ENCODE data around the gene NEGR1.
"Not testable (repeated sequence)": the region's sequence is repeated elsewhere in the genome, so short reads cannot be mapped to it uniquely, and the experiment has no call there.

Gene NEGR1

DNA sequence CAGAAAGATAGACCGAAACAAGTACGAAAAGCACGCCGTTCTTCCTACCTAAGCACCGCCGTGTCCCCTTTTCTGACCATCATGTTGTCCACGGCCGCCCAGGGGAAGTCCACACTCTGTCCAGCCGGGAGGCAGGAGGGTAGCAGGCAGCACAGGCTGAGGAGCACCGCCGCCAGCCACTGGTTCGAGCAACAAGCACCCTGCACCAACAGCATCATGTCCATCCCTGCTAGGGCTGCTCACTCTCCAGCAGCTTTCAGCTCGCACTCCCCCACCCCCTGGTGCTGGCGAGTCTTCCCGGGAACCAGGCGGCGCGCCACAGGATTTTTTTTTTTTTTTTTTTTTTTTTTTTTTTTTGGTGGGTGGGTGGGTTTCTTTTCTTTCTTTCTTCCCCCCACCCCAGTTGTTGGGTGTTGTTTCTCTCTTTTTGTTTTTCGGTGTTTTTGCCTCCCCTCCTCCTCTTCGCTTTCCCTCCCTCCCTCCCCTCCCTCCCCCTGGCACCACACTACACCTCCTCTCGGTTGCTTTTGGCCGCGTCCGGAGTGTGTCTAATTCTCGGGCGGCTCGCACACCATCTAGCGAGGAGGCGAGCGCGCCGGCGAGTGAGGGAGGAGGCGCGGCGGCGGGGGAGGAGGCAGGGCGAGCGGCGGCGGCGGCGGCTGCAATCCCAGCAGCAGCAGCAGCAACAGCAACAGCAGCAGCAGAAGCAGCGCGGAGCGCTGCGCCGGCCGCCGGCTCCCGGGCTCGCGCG, at the start of gene NEGR1:
TSS of gene NEGR1 (minus strand) at position 269 of the 751 bp plus-strand sequence.
- FAIRE-seq: no peak

DNA sequence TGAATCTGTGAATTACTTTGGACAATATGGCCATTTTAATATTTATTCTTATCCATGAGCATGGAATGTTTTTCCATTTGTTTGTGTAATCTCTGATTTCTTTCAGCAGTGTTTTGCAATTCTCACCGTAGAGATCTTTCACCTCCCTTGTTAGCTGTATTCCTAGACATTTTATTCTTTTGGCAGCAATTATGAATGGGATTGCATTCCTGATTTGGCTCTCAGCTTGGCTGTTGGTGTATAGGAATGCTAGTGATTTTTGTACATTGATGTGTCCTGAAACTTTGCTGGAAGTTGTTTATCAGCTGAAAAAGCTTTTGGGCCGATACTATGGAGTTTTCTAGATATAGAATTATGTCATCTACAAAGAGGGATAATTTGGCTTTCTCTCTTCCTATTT, 44.2 kb upstream of the NEGR1 start:
- no peak for FAIRE-seq

DNA sequence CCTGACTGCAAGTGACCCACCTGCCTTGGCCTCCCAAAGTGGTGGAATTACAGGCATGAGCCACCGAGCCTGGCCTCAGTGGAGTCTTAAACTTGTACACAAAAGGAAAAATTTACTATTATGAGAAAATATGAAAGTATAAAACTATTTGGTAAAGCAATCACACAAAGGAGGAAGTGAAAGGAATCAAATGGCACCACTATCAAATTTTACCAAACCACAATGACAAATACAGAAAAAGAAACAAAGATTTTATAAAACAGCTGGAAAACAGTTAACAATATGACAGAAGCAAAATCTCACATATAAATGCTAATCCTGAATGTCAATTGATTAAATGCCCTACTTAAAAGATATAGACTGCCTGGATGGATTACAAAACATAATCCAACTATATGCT, 42.1 kb upstream of the NEGR1 start:
- no peak for FAIRE-seq

DNA sequence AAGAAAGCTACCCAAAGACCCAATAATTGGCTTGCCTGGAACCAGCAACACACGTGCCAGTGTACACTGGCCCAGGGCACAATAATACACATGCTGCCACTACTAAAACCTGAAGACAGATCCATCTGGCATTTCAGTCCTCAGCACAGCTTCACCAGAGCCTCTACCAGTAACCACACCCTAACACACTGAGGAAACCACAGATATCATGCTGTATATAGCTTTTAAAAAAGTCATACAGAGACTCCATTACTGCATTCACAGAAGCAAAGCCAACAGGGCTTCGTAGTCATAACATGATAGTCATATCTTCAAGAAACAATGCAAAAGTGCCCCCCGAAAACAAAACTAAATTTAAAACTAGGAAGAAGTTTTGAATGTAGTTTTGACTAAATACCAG, 40.6 kb upstream of the NEGR1 start:
- FAIRE-seq: no peak

DNA sequence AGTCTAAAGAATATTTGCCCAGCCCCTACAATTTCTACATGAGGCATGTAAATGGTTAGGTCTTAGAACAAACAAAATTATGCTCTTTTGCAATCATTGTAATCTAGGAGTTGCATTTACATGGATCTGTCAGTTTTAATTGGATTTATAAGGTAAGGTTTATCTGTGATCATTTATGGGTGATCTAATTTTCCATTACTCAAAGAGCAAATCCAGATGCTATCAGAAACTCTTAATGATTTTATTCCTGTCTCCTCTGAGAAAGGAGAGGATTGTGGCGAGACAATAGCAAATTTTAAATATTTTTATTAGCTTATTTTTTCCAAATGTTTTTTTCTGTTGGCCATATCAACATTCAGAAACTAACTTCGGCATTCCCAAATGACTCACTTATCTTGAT, 14.2 kb upstream of the NEGR1 start:
- no peak for FAIRE-seq

DNA sequence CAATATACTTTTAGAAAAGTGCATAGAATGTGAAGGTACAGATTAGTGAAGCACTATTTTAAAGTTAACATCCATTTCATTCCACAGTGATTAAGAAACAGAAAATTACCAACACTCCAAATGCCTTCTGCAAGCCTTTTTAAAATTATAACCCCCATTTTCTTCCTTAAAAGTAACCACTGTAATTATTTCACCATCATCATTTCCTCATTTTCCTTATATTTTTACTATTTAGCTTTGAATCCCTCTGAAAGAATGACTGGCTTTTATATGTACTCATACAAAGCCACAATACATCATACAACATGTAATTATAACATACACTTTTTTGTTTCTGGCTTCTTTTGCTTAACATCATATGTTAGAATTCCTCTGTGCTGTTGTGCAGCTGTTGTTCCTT, 6.5 kb upstream of the NEGR1 start:
- FAIRE-seq: no peak

DNA sequence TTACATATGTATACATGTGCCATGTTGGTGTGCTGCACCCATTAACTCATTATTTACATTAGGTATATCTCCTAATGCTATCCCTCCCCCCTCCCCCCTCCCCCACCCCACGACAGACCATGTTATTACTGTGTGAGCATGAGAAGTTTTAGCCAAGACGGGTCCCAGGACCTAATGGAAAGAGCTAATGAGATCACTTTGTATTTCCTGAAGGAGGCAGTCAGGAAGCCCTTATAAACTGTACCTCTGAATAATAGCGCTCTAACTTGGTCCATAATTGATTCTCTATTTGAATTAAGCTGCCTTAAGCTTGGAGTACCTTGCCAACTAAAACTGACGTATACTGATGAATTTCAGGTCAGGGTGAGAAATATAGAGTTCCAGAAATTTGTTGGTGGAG, 4.1 kb upstream of the NEGR1 start:
- FAIRE-seq: no peak

DNA sequence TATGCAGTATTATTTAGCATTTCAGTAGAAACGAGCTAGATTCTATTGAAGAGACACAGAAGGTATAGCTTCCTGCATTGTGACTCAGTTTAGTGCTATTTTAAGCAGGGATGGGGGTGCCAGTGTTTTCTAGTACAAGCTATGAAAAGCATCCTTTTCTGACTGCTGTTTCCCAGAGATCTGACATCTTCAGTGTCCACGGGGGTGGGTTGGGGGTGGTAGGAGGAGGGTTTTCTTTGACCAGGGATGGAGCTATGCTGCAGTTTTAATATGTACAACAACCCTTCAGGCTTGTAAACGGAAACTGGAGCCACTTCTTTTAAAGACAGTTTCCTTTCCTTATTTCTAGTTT, 2.7 kb upstream of the NEGR1 start:
- FAIRE-seq: no peak

DNA sequence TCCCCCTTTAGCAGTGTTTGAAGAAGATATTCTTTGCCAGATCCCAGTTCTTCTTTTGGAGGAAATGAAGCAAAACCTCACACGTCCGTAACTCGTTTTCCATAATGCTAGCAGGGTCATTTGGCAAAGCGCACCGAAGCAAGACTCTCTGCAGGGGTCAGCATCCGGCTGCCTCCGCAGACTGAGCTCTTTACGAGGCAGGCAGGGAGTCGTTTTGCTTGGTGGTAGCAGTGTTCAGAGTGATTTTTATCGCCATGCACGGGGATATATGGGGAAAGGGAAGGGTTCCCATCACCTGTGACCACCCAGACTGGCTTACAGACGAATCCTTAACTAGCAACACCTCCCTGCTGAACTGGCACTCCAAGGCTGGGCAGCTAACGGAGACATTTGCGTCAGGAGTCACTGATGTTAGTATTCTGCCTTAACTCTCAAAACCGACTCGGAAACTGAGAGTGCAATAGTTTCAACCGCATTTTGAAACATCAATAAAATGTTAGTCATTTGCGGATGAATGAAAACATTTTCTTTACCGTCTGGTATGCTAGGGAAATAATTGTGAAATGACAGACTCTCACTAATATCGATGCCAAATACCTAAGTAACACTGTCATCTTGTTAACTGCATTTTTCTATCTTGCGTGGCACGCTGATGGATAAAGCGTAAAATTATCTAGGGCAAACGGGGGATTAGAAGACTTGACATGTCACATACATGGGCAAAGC, 2.2 kb upstream of the NEGR1 start:
- FAIRE-seq: peak; percentile 5

DNA sequence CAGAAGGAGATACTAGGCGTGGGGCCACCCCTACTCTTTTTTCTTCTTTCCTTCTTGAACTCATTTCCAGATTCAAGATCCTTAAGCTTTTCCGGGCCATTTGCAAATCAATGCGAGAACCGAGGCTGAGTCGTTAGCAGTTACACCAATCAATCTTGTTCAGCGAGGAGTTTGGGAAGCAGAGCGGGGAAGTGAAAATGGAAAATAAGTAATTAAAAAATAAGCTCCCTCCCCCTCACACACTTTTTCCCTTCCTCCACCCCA, 1.7 kb upstream of the NEGR1 start:
- no peak for FAIRE-seq

DNA sequence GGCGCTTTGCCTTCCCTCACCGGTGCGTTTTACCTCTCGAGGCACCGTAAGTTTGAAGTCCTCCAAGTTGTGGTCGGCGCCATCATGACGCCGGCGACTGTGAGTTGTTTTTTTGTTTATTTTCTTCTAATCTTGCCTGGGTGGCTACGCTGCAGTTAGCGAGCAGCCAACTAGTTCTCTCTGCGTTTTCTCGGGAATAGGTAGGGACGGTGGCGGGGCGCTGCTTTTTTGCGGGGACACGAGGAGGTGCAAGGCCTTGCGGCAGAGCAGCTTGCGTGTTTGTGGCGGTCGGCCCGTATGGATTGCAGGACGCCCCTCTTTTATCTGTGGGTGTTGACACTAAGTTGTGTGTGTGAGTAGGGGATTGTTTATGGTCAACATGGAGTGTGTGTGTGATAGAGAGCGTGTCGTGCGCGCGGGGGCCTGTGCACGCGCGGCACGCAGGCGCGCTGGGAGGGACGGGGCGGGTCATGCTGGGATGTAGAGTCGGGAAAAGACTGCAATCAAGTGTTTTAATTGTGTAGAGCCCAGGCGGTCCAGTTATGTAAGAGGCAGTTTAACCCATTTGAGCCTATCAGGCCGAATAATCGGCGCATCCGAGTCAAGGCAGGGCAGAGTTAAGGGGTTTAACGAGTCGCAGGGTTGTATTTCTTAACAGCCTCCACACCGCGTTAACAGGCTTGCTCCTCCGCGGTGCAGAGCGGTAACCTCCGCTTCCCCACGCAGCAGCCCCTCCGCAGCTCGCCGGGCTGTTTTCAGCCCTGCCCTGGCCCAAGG, 1.2 kb upstream of the NEGR1 start:
- FAIRE-seq: peak; percentile 88

DNA sequence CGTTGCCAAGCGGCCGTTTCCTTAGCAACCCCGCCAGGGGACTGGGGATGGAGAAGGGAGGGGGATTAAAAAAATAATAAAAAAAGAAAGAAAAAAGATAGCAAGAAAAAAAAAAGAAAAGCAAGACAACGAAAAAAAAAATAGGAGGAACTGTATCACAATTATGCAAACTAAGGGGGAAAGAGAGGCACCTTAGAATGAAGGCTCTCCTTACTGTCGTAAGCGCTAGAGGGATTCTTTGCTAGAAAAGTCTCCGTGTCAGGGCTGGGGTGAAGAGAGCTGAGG, 625 bp upstream of the NEGR1 start:
- FAIRE-seq: no peak

DNA sequence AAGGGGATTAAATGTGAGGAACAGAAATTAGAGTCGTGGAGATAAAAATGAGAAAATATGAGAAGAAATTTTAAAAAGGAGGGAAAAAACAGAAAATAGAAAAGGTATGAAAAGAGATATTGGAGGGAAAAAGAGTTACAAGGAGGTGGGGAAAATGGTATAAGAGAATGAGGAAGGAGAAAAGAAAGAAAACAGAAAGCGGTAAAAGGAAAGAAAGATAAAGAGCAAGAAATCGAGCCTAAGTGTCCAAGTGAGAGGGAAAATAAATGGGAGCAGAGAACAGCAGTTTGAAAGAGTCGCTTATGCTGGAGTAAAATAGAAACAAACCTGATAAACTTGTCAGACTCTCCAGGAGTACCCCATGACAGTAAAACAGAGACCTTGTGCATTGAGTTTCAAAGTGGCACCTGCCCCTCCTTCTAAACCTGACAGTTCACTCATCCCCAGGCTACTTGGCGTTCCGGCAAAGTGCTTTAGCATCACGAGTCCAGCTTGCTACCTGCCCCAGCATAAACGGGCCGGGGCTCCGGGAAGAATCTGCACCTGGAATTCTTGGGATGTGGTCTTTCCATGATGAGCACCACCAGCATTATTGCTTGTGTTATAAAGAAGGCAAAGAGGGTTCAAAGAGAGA, 585 bp downstream of the NEGR1 start:
- no peak for FAIRE-seq

DNA sequence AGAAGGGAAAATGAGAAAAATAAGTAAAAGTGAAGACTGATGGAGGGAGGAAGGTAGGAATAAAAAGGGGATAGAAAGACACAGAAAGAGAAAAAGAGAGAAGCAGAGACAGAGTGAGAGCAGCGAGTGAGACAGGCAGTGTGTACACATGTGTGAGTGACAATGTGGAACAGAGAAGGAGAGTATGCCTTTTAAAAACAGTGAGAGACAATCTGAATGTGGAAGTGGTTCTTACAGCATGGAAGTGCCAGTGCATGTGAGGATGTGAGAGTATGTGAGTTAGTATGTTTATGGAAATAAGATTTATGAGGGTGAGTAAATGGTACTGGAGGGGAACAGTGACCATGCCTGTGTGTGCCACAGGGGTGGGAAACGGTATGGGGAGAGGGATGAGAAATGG, 1.2 kb downstream of the NEGR1 start:
- no peak for FAIRE-seq

DNA sequence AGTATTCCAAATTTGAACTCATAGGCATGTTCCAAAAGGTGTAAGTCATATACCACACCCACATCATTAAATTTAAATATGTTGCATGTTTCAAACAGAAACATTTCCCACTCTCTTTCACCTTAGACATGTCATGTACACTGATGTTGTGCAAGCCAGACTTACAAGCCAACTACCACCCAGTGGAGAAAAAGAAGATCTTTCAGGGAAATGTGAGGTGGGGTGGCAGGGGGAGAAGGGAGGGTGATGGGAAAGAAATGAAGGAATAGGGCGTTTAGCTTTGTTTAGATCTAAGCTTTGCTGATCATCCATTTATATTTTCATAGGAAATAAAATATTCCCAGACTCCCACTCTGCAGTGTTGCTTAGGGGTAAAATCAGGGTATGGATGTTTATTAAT, 1.6 kb downstream of the NEGR1 start:
- no peak for FAIRE-seq

DNA sequence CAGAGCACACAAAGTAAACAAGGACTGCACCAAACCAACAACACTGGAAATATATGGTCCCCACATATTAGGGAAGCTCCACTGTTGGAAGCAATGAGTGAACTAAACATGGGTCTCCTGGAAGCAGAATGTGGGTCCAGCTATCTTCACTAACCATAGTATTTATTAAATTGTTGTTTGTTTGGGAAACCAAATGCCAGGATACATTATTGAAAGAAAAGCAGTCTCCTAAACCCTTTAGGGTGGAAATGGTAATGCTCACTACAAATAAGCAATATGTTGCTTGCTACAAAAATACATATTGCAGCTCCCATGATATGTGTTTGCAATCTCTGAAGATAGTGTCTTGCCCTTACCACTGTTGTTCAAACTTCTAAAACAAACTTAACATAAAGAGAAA, 2.2 kb downstream of the NEGR1 start:
- FAIRE-seq: no peak

DNA sequence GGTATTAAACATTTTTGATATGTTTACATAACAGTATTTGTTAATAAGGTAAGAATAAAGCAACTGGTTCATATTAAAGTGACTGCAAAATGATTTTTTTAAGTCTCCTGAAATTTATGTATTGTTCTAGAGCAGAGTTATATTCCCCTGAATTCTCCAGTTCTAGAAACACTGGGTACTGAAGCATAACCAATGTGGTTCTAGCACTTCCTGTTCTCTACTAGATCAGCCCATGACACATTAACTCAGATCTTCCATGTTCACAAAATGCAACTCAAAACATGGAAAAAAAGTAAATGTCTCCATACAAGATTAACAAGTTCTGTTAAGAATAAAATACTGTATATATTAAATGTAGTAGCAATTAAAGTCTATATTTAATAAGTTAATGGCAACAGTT, 3.9 kb downstream of the NEGR1 start:
- FAIRE-seq: peak; percentile 98

DNA sequence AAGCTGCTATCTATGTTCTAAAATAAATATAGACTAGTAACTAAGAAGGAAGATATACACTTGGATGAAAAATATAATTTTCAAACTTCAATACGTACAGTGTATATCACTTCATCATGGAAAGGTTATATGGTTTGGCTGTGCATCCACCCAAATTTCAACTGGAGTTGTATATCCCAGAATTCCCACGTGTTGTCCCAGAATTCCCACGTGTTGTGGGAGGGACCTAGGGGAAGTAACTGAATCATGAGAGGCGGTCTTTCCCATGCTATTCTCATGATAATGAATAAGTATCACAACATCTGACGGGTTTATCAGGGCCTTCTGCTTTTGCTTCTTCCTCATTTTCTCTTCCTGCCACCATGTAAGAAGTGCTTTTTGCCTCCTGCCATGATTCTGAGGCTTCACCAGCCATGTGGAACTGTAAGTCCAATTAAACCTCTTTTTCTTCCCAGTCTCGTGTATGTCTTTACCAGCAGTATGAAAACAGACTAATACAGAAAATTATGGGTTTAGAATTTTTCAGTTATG, 10.7 kb downstream of the NEGR1 start:
- FAIRE-seq: no peak

DNA sequence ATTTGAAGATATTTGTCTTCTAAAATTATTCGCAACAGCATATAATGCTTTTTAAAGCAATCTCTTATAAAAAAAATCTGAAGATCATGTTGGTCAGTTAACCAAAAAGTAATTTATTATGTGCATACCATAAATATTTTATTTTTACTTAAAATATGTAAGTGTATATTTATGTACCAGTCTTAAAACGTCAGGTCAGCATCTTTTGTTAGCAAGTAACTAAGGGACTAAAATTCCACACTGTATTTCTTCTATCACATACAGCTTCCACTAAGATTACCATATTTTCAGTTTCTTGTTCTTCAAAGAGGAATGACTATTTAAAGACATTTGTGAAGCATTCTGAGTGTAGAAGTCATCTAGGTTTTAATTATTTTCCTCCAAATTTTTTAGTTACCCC, 19.6 kb downstream of the NEGR1 start:
- no peak for FAIRE-seq

DNA sequence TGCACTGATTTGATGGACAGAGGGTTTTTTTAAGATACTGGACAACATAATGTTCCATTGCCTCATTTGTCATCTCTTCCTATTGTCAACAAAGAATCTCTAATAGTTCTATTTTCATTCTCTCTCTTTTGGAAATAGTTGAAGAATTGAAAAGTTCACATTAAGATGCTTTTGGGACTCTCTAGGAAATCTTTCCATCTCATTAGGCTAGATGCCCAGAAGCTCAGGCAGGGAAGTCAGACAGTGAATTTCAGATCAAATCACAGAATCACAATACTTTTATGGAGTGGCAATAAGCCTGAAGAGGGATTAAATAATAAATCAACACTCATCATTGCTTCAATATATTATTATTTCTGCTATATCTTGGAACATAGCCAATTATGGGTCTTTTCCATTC, 29.2 kb downstream of the NEGR1 start:
- no peak for FAIRE-seq

DNA sequence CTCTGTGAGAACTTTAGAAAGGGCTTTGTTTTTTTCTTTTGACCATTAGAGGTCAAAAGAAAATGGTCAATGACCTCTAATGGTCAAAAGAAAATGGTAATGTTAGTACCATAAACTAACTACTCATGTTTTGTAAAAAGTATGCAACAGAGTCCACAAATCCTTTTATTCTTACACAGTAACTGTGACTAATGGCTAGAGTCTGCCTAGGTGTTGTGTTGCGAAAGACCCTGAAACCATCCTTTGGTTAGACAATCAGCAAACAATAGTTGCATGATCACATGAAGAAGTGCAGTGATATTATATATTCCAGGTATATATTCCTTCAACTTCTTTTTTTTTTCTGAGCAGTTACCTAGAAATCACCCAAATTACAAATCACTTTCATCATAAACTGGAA, 40.9 kb downstream of the NEGR1 start:
- no peak for FAIRE-seq

DNA sequence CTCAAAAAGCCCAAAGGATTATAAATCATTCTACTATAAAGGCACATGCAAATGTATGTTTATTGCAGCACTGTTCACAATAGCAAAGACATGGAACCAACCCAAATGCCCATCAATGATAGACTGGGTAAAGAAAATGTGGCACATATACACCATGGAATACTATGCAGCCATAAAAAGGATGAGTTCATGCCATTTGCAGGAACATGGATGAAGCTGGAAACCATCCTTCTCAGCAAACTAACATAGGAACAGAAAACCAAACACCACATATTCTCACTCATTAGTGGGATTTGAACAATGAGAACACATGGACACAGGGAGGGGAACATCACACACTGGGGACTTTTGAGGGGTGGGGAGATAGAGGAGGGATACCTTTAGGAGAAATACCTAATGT, 46.4 kb downstream of the NEGR1 start:
- not testable (repeated sequence) for FAIRE-seq

DNA sequence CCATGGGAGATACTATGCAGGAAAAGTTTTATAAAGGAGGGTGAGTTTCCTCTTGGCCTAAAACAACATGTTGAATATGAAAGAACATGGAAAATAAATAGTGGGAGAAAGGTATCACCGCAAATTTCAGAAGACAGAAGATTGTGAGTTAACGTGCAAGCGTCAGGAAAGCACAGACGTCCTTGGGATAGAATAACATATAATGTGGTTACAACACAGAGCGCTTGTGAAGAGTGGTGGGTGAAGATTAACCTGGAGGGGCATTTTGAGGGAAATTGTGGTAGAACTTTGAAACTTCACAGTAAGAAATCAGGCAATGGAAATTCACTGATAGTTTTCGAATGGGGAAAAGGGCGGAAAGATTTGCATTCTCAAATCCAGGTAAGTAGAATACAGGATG, 47.3 kb downstream of the NEGR1 start:
- no peak for FAIRE-seq

DNA sequence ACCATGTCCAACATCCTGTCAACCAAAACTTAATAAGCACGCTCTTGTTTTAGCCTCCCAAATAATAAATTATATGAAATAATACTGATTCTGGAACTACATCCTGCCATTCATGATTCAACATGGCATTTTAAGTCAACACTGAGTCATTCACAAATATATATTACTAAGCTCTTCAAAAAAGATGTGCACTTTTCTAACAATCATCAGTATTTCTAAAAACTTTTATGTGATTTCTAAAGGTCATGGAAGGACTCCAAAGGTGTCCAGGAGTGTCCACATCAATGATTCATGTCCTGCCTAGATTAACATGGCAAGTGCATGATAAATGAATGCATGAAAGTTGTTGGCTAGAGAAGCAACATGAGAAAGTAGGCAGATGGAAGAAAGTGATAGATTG, 51.6 kb downstream of the NEGR1 start:
- no peak for FAIRE-seq

Data from islet of Langerhans (tissue), 1 donor.